Mucosa of stomach (tissue), 1 donor: ENCODE results near the gene TRABD2B.
"Not testable (repeated sequence)": the region's sequence is repeated elsewhere in the genome, so short reads cannot be mapped to it uniquely, and the experiment has no call there.

Experiments used
- H3K27me3 ChIP-seq: one replicate; pipeline ENCODE4 v1.7.0; 2013; ENCODE audit warnings: mild to moderate bottlenecking, low read length; ENCODE audit not compliant: control insufficient read depth, insufficient read depth
- H3K36me3 ChIP-seq: one replicate; pipeline ENCODE4 v1.7.0; 2013; ENCODE audit warnings: low read length; ENCODE audit not compliant: control insufficient read depth, insufficient read depth
- H3K4me1 ChIP-seq: one replicate; pipeline ENCODE4 v1.7.0; 2013; ENCODE audit warnings: mild to moderate bottlenecking, low read length; ENCODE audit not compliant: control insufficient read depth, insufficient read depth
- H3K4me3 ChIP-seq: one replicate; pipeline ENCODE4 v1.7.0; 2013; ENCODE audit warnings: low read length
- H3K9ac ChIP-seq: one replicate; pipeline ENCODE4 v1.7.0; 2013; ENCODE audit warnings: mild to moderate bottlenecking, low read length, moderate library complexity
- H3K9me3 ChIP-seq: one replicate; pipeline ENCODE4 v1.7.0; 2013; ENCODE audit warnings: mild to moderate bottlenecking, low read length, moderate library complexity; ENCODE audit not compliant: control insufficient read depth
- donor health status: Pancreatic carcinoma.

The TRABD2B gene

GRCh38 chr1:47971385-47972160, 25.6 kb downstream of the TRABD2B start:
- H3K27me3 ChIP-seq: no peaks in the 10 kb centered on the region
- H3K9ac ChIP-seq: no peak overlapping the region
- no peaks in the 10 kb centered on the region for H3K9me3 ChIP-seq
- H3K4me3 ChIP-seq: no peak overlapping the region
- H3K36me3 ChIP-seq: no peaks in the 10 kb centered on the region
- H3K4me1 ChIP-seq: peaks cover 13% of the 10 kb centered on the region

- H3K4me3 ChIP-seq: no peak overlapping the region
- H3K4me1 ChIP-seq: peaks cover 13% of the 10 kb centered on the region
- H3K9me3 ChIP-seq: no peaks in the 10 kb centered on the region
- no peaks in the 10 kb centered on the region for H3K27me3 ChIP-seq
- H3K36me3 ChIP-seq: no peaks in the 10 kb centered on the region
- no peak overlapping the region for H3K9ac ChIP-seq
These were observed 26.3 kb downstream of the TRABD2B start for GRCh38 chr1:47970882-47971281.

- Histone ChIP-seq H3K4me1 (peaks cover 13% of the 10 kb centered on the region), H3K4me3 (no peak overlapping the region), H3K27me3 (no peaks in the 10 kb centered on the region), H3K36me3 (no peaks in the 10 kb centered on the region), H3K9me3 (no peaks in the 10 kb centered on the region), H3K9ac (no peak overlapping the region)
These were observed 27.7 kb downstream of the TRABD2B start for GRCh38 chr1:47969478-47969877.

GRCh38 chr1:47968556-47968888, 28.7 kb downstream of the TRABD2B start:
- Histone ChIP-seq H3K9me3 (no peaks in the 10 kb centered on the region), H3K4me1 (peaks cover 13% of the 10 kb centered on the region), H3K36me3 (no peaks in the 10 kb centered on the region), H3K4me3 (no peak overlapping the region), H3K27me3 (no peaks in the 10 kb centered on the region), H3K9ac (no peak overlapping the region)

GRCh38 chr1:47967864-47968555, 29.2 kb downstream of the TRABD2B start:
- Histone ChIP-seq H3K4me1 (peaks cover 13% of the 10 kb centered on the region), H3K27me3 (no peaks in the 10 kb centered on the region), H3K4me3 (no peak overlapping the region), H3K9ac (no peak overlapping the region), H3K36me3 (no peaks in the 10 kb centered on the region), H3K9me3 (no peaks in the 10 kb centered on the region)

GRCh38 chr1:47965816-47966215, 31.4 kb downstream of the TRABD2B start:
- Histone ChIP-seq H3K9ac (no peak overlapping the region), H3K9me3 (no peaks in the 10 kb centered on the region), H3K4me3 (no peak overlapping the region), H3K27me3 (no peaks in the 10 kb centered on the region), H3K4me1 (peaks cover 3% of the 10 kb centered on the region), H3K36me3 (no peaks in the 10 kb centered on the region)

- H3K9ac ChIP-seq: no peak overlapping the region
- no peaks in the 10 kb centered on the region for H3K27me3 ChIP-seq
- no peaks in the 10 kb centered on the region for H3K36me3 ChIP-seq
- no peaks in the 10 kb centered on the region for H3K4me1 ChIP-seq
- no peaks in the 10 kb centered on the region for H3K9me3 ChIP-seq
- H3K4me3 ChIP-seq: no peak overlapping the region
These were observed 32.5 kb downstream of the TRABD2B start for GRCh38 chr1:47964636-47965035.

GRCh38 chr1:47963568-47964358, 33.4 kb downstream of the TRABD2B start:
- H3K4me1 ChIP-seq: no peaks in the 10 kb centered on the region
- H3K27me3 ChIP-seq: no peaks in the 10 kb centered on the region
- H3K36me3 ChIP-seq: no peaks in the 10 kb centered on the region
- no peak overlapping the region for H3K9ac ChIP-seq
- H3K9me3 ChIP-seq: no peaks in the 10 kb centered on the region
- H3K4me3 ChIP-seq: no peak overlapping the region

GRCh38 chr1:47962750-47963492, 34.3 kb downstream of the TRABD2B start:
- H3K36me3 ChIP-seq: no peaks in the 10 kb centered on the region
- H3K9me3 ChIP-seq: no peaks in the 10 kb centered on the region

GRCh38 chr1:47961835-47962234, 35.4 kb downstream of the TRABD2B start:
- H3K36me3 ChIP-seq, H3K4me3 ChIP-seq, H3K9me3 ChIP-seq, H3K4me1 ChIP-seq, H3K9ac ChIP-seq, H3K27me3 ChIP-seq: not testable (repeated sequence)

More at GRCh38 chr1:47962750-47963492, 34.3 kb downstream of the TRABD2B start:
- H3K4me1 ChIP-seq: no peaks in the 10 kb centered on the region
- H3K27me3 ChIP-seq: no peaks in the 10 kb centered on the region
- no peak overlapping the region for H3K4me3 ChIP-seq
- H3K9ac ChIP-seq: no peak overlapping the region

GRCh38 chr1:47956491-47956890, 40.7 kb downstream of the TRABD2B start:
- not testable (repeated sequence) for H3K27me3 ChIP-seq, H3K9me3 ChIP-seq, H3K4me3 ChIP-seq, H3K4me1 ChIP-seq, H3K9ac ChIP-seq, H3K36me3 ChIP-seq
